Neural progenitor cell (in vitro differentiated cells): Measurements from ENCODE around the gene SNTG2.

Experiments
- EZH2phosphoT487 ChIP-seq: fragments of 200-600 bp; sonication (generic); IDR thresholded peaks from 2 replicates; pipeline ENCODE4 v1.6.1; 2017; ENCODE audit warnings: antibody characterized with exemption
- TF ChIP-seq, protein P1 (sequence below): fragments of 200-600 bp; sonication (generic); IDR thresholded peaks from 2 replicates; pipeline ENCODE4 v1.5.1; 2017; ENCODE audit warnings: antibody characterized with exemption, mild to moderate bottlenecking

DNA sequence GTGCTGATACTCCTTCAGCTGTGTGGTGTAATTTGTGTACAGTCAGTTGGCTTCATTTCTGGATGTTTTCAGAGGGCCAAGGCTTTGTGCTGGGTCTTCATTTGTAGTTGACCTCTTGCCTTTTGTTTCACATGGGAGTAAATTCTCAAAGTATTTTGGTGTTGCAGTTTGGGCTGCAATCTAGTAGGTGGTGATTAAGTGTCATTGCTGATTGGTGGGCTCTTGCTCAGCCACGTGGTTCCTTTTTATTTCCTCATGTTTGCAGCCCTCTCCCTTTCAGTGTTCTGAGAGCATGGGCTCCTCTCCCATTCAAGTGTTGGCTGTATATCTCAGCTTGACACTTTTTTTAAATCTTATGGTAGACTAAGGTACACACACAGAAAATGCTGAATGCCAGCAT is 96.8 kb downstream of the SNTG2 start:
- TF ChIP-seq, protein P1, sequence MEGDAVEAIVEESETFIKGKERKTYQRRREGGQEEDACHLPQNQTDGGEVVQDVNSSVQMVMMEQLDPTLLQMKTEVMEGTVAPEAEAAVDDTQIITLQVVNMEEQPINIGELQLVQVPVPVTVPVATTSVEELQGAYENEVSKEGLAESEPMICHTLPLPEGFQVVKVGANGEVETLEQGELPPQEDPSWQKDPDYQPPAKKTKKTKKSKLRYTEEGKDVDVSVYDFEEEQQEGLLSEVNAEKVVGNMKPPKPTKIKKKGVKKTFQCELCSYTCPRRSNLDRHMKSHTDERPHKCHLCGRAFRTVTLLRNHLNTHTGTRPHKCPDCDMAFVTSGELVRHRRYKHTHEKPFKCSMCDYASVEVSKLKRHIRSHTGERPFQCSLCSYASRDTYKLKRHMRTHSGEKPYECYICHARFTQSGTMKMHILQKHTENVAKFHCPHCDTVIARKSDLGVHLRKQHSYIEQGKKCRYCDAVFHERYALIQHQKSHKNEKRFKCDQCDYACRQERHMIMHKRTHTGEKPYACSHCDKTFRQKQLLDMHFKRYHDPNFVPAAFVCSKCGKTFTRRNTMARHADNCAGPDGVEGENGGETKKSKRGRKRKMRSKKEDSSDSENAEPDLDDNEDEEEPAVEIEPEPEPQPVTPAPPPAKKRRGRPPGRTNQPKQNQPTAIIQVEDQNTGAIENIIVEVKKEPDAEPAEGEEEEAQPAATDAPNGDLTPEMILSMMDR, result peak; percentile 15
- TF ChIP-seq EZH2phosphoT487, result no peak
